T-helper 1 cell (primary cell): Measurements from ENCODE around the gene PRADC1.
A peak's percentile ranks its signal among the peaks of the same experiment; 100 is the strongest.

Experiments used
- DNase-seq, 5 donors: peaks; one replicate each; pipeline ENCODE4 v3.0.0-alpha.2; 2012 to 2020

The PRADC1 gene

DNA sequence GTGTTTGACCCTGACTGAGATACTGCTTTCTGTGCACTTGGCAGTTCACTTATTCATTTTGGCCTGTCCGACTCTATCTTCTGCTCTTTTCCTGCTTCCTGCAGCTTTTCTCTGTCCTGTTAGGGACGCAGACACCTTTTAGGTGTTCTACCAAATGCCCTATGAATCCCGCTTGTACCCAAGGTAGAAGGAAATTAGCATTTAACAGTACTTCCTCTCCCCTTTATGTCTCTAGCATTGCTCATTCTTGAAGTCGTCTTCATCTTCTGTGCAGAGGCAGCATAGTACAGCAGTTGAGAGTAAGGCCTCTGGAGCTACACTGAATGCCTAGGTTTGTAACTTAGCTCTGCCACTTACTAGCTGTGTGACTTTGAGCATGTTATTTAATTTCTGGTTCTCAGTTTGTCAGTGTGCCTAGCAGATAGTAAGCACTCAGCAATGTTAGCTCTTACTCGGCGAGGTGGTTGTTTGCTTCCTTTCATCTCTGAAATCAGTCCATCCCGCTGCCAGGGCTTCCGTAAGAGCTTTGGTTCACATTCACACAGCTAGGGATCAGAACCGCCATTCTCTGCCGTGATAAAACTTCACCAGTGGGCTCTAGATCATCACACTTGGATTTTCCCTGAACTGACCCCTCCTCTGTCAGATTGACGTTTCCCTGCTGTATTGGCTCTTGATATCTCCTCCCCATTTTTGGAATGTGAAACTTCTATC is 2.4 kb upstream of the PRADC1 start:
- peak in 1 of 5 donors; percentile 23 for DNase-seq

DNA sequence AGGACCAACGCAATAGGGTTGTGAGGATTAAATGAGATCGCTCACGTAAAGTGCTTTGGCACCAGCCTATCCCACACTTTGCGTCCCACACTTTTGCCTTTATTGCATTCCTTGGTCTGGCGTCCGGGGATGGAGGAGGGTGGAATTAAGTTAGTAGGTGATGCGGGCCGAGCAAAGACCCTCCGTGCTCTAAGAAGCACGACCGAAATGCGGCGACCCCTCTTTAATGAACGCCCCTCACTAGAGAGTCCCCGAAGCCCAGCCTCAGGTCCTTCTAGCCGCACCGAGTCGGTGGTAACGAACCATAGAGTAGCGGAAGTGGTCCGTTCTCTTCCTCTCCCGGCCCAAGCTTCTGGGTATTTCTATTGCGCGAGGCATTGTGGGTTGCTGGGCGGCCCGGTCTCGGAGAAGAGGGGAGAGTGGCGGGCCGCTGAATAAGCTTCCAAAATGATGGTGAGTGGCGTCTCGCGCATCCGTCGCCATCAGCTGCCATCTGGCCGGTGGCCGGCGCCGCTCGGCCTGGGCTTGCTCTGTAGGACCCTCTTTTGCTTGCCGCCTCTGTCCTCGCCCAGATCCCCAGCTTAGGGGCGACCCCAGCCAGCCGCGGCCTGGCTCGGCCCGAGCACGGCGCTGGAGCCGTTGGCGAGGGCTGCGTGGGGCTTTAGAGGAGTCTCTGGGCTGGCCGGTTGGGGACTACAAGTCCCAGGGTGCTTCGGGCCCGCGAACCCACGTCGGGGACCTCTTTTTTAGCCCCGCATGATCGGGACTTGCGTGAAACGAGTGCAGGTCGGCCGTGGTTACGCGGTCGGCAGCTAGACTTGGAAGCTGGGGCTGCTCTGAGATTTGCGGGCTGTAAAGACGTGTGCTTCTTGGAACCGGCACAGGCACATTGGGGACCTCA is 1.1 kb upstream of the PRADC1 start, which contains the start of gene CCT7:
Gene CCT7, plus strand, starts transcription at position 377 of the 901 bp plus-strand sequence. Its CDS starts 71 bp downstream, at position 448.
- DNase-seq, result peak; percentile 73 to 91 (median 82)

DNA sequence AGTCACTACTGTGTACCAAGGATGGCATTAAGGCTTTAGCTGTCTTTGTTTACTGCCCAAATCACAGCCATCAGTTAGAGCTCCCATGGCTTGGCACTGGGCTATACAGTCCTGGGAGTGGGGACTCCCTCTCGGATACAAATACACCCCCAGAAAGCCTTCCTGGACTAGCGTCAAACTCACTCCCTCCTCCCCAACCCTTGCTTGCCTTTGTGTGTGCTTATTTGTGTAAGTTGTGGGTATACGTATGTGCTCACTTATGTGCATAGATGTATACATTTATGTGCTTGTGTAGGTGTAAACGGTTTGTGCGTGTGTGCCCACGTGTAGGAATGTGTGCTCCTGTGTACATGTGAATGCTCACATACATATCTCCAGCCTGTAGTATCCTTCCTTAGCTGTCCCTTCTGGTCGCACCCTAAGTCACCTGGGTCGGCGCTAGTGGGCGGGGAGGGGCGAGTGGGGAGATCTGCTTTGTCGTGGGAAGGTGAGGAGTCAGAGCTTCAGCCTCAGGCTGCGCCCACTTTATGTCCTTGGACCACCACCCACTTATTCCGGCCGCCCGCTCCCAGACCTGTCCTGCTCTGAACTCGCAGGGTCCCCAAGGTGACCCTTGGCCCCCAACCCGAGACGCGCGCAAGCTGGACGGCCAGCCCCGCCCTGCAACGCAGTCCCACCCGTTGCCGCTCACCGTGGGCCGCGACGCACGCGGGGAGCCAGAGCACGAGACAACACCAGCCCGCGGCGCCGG is 461 bp downstream of the PRADC1 start:
- DNase-seq, result peak in 3 of 5 donors; percentile 9 to 49 (median 14)

DNA sequence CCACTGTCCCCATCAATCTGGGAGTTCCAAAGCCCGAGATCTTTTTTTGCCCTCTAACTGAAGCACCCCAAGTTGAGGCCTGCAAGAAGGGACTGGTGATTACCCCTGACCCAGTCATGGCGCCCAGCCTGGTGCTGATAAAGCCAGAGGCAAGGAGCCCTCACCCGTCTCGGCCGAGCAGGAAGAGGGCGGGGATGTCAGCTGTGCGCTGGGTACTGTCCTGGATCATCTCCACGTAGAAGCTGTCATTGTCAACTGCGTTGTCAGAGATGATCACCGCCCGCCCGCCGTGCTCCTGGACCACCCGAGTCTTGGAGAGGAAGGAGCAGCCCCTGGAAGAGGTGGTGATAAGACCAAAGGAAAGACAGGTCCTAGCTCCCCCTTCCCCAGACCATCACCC is 4.4 kb downstream of the PRADC1 start:
- no peak for DNase-seq

DNA sequence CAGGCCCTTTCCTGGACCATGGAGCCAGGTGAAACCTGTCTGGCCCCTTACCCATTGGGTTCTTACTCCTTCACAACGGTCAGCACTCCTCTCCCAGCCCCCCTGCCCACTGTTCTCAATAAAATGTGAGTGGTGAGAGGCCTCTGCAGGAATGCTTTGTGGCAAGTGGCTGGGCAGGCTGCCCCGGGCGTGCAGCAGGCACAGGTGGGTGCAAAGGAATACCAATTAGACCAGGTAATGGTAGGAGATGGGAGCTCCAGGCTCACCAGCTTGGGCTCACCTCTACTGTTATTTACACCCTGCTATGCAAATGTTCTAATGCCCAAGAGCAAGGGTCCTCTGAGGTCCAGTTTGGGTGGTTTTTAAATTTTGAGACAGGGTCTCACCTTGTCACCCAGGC is 6.0 kb downstream of the PRADC1 start:
- no peak for DNase-seq

DNA sequence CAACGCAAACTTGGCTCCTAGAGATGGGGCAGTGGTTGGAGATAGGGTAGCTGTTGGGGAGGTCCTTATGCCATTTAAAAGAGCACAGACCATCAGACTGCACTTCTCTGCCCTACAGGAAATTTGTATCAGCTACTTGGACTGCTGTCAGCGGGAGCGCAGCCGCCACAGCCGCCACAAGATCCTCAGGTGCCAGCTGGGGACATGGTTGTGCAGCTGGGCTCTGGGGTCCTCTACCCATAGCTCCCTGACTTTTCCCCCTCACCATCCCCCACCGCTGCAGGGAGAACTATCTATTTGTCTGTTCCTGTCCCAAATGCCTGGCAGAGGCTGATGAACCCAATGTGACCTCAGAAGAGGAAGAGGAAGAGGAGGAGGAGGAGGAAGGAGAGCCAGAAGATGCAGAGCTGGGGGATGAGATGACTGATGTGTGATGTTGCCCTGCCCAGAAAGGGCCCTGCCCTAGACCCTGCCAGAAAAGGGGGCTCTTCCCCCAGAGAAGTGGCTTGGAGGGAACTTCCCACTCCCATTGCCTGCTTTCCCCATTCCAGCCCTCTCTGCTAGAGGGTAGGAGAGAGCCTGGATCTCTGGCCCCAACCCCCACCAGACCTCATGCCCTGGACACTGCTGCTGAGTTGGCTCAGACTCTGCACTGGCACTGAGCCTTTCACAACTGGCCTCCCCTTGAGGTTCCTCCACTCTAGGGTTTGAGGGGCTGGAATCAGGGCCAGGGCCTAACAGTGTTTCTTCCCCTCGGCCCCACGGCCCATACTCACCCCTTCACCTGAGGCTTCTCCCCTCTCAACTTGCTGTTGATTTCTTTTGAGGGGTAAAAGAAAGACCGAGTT is 7.3 kb downstream of the PRADC1 start:
- DNase-seq, result no peak

DNA sequence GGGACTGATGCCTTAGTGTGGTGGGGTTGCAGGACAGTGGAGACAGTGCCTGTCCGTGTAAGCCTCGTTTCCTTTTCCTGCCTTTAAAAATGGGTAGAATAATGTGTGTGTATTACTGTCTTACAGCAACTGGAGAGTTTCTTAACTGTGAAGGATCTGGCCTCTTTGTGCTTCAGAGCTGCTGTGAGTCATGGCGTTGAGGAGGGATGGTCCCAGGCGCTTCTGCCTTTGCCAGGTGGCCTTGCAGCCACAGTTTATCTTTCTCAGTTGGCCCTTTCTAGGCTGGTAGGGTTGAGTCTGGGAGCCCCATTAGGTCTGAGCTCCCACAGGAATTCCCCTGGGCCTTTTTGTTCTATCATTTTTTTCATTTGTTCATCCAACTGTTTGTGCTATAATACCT is 9.2 kb downstream of the PRADC1 start:
- DNase-seq, result no peak

DNA sequence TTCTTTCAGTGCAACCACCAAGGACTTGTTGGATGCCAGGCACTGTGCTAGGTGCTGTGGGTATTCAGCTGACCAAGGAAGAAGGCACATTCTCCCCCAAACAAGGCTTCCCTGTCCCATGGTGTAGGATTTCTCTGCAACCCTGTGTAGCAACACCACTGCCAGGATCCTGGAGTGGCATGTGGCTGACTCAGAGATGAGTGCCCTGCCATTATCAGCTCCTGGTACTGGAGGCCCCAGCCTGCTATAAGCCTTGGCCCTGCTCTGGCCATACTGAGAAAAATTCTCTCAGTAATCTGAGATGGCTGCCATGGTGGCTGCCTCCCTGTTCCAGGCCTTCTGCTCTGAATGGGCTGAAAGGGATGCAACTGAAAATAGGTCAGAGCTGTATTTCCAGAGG is 14.7 kb downstream of the PRADC1 start:
- no peak for DNase-seq

DNA sequence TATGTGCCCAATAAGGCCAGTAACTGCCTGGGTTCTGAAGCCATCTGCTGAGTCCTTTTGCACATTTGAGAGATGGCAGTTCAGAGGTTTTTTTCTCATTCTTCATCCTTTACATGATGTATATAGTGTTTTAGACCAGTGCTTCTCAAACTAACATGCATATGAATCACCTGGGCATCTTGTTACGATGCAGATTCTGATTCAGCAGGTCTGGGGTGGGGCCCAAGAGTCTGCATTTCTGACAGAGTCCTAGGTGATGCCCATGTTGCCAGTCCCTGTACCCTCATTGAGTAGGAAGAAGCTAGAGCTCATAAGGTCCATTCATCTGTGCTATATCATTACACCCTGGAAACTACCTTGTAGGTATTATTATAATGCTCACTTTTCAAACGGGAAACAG is 15.2 kb downstream of the PRADC1 start:
- DNase-seq, result no peak

DNA sequence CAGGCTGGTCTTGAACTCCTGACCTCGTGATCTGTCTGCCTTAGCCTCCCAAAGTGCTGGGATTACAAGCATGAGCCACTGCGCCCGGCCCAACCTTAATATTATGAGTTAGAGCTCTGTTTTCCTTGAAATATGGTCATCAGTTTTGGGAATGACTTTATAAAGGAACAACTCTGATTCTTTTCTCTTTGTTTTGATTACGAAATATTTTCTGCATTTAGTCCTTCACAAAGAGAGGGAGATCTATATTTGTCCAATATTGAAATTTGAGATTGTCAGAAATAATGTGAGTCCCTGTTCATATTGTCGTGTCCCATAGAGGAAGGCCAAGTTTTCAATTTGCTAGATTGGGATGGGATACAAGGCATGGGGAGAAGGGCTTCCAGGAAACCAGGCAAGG is 15.9 kb downstream of the PRADC1 start:
- no peak for DNase-seq

DNA sequence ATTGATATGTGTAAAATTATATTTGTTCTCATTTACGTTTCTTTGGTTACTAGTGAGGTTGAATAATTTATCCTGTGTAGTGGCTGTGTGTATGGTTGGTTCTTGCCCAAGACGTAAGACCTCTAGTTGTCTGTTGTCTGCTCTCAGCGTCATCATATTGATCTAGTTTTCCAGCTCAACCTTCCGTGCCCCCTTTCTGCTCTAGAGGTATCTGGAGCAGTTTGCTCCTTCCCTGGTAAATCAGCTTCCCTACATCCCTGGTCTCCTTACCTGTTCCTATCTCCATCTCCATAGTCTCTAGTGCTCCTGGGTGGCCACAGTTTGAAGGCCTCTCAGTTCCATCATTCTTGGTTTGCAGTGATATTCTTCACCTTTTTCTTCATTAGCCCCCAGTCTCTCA is 17.8 kb downstream of the PRADC1 start:
- no peak for DNase-seq

DNA sequence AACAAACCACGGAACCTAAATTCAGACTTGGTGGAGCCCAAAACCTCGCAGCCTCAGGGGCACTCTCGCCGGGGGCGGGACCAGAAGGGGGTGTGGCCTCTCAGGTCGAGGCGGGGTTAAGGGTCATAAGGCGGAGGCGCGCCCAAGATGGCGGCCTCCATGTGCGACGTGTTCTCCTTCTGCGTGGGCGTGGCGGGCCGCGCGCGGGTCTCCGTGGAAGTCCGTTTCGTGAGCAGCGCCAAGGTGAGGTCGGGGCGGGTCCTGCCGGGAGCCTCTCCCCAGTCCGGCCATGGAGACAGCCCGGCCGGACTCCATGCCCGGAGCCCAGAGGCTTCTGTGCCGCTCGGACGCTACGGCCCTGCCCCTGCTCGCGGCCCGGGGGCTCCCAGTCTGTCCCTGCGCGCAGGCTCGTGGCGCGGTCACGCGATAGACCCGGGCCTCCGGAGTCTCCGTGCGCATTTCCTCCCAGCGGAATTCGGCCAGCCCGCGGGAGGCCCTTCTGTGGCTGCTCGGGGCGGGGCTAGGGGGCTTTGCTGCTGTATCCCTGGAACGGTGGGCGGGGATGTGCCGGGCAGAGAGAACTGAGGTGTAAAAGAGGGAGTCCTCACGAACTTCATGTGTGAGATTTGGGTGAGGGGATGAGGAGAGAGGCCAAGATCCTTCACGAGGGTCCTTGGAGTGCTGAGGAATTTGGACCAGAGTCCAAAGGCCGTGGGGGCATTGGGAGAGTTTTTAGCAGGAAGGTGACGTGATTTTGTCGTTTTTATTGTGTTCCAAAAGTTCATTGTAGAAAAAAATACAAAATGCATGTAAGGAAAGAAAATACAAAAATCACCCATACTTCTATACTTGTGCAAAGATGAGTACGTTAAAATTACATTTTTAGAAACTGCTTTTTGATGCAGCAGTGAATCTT is 18.7 kb downstream of the PRADC1 start, which contains the start of gene SMYD5:
Gene SMYD5, plus strand, starts transcription at position 126 of the 916 bp plus-strand sequence. Its CDS starts 22 bp downstream, at position 148.
- peak; percentile 76 to 90 (median 83) for DNase-seq

DNA sequence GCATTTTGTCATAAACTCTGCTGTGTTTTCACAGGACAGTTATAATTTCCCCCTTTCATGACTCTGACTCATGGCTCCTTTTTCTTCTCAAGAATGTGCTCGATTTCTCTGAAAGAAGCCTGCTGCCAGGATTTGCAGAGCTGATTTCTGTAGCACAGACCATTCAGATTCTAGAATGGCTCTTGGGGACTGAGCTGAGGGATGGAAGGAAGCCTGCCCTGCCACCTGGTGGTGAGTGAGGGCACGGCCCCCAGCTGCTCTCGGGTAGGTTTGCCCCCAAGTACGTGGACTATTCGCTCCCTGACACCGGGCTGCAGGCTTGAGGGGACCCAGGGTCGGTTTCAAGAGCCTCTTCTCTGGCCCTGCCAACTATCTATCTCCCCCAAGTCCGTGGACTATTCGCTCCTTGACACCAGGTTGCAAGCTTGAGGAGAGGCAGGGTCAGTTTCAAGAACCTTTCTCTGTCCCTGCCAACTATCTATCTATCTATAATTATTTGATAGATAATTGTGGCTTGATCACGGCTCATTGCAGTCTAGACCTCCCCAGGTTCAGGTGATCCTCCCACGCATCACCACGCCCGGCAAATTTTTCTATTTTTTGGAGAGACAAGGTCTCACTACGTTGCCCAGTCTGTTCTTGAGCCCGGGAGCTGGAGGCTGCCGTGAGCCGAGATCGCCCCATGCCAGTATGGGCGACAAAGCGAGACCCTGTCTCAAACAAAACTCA is 20.4 kb downstream of the PRADC1 start:
- peak; percentile 27 to 72 (median 53) for DNase-seq

DNA sequence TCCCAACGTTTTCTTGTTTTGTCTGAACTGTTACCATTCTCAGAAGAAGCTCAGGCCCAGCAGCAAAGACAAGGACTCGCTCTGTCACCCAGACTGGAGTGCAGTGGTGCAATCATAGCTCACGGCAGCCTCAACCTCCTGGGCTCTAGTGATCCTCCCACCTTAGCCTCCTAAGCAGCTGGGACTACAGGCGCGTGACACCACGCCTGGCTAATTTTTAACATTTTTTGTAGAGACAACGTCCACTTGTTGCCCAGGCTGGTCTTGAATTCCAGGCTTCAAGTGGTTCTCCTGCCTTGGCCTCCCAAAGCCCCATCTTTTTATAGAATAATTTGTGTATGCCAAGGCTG is 21.0 kb downstream of the PRADC1 start:
- no peak for DNase-seq

DNA sequence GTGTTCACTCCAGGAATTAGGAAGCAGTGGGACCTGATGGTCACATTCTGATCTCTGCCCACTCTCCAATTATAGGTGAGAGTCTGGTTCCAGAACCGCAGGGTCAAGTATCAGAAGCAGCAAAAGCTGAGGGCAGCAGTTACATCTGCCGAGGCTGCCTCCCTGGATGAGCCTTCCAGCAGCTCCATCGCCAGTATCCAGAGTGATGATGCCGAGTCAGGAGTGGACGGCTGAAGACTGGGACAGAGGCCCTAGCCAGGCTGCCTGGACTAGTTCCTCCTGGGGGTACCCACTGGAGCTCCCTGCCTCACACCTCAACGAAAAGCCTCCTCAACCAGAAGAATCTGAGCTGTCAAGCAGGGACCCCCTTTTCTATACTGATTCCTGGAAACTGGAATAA is 22.3 kb downstream of the PRADC1 start:
- no peak for DNase-seq

DNA sequence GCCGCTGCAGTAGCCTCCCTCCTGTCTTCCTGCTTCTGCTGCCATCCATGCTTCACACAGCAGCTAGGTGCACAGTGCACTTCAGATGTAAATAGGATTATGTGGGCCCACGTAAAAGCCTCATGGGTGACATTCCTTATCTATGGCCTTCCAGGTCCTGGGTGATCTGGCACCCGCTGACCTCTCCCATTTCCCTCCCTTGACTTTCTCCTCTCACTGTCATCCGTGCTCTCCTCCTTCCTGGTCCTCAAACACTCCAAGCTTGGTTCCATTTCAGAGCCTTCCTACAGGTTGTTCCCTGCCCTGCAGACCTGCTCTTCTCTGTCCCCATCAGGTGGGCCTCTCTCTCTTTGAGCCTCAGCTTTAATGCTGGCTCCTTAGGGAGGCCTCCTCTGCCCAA is 23.0 kb downstream of the PRADC1 start:
- no peak for DNase-seq

DNA sequence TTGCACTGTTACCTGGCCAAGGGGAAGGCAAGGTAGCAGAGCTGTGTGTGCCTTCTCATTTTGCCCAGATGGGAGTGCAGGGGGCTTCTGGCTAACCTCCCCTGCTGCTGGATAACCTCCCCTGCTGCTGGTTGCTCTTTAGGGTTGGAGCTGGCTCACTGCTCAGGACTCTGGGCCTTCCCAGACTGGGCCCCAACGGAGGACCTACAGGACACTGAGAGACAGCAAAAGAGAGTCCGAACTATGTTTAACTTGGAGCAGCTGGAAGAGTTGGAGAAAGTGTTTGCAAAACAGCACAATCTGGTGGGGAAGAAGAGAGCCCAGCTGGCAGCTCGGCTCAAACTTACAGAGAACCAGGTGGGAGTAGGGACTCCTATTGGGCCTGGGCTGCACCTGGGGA is 24.8 kb downstream of the PRADC1 start:
- no peak for DNase-seq

DNA sequence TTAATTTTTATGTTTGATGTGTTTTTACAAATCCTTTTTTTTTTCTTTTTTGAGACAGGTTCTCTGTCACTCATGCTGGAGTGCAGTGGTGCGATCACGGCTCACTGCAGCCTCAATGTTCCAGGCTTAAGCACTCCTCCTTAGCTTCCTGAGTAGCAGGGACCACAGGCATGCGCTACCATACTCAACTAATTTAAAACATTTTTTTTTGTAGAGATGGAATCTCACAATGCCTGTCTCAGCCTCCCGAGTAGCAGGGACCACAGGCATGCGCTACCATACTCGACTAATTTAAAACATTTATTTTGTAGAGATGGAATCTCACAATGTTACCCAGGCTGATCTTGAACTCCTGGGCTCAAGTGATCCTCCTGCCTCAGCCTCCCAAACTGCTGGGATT is 27.4 kb downstream of the PRADC1 start:
- DNase-seq, result no peak

DNA sequence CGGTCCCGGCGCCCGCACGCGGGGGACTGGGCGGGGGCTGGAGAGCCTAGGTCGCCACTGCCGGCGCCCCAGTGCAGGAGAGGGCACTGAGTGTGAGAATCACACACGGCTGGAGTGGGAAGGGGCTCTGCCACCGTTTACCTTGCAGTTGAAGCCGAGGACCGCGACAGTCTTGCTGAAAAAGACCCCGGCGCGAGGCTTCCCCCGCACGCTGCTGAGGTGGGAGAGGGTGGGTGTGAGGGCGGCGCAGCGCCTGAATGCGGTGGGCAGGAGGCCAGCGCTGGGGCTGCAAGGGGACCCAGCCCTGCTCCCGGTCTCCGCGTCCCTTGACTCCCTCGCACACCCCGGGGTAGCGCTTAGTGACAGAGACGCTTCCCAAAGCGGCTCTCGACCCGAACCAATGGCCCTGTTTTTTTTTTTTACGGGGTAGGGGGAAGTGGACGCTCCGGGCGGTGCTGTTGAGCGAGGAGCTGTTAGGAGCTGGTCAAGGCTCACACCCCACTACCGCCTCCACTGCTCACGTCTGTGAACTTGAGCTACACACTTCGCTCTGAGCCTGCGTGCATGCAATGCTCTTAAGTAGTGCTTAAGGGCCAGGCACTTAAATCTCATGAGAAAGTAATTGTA is 29.9 kb downstream of the PRADC1 start:
- no peak for DNase-seq
